GM23338 (cell line): ENCODE results near the gene CCDC167.

Source experiments
- CREB1 ChIP-seq: fragments of 250-450 bp; sonication (Bioruptor Pico); IDR thresholded peaks from 2 replicates; pipeline ENCODE4 v1.5.0; 2020; ENCODE audit warnings: low read depth, mild to moderate bottlenecking, moderate library complexity
- EZH2 ChIP-seq: fragments of 200-600 bp; sonication (generic); IDR thresholded peaks from one replicate; pipeline ENCODE4 v1.8.0; 2017; ENCODE audit warnings: antibody characterized with exemption, mild to moderate bottlenecking, low read depth; ENCODE audit not compliant: unreplicated experiment
- EZH2phosphoT487 ChIP-seq: fragments of 200-600 bp; sonication (generic); IDR thresholded peaks from one replicate; pipeline ENCODE4 v1.8.1; 2018; ENCODE audit warnings: antibody characterized with exemption; ENCODE audit not compliant: unreplicated experiment
- JUNB ChIP-seq: IDR thresholded peaks from one replicate; pipeline ENCODE4 v1.6.1; 2016; ENCODE audit warnings: antibody characterized with exemption; ENCODE audit not compliant: unreplicated experiment
- NANOG ChIP-seq: IDR thresholded peaks from 2 replicates; pipeline ENCODE4 v1.6.1; 2016; ENCODE audit warnings: antibody characterized with exemption, borderline replicate concordance
- POLR2AphosphoS5 ChIP-seq: IDR thresholded peaks from 2 replicates; pipeline ENCODE4 v1.6.1; 2016; ENCODE audit warnings: antibody characterized with exemption, low read depth
- STAT1 ChIP-seq: IDR thresholded peaks from one replicate; pipeline ENCODE4 v1.6.1; 2016; ENCODE audit warnings: antibody characterized with exemption; ENCODE audit not compliant: unreplicated experiment
- ZNF114 ChIP-seq: fragments of 250-450 bp; sonication (Bioruptor Pico); IDR thresholded peaks from 2 replicates; pipeline ENCODE4 v1.5.0; 2020; ENCODE audit warnings: mild to moderate bottlenecking, moderate library complexity
- ZNF331 ChIP-seq: fragments of 250-450 bp; sonication (Bioruptor Pico); IDR thresholded peaks from 2 replicates; pipeline ENCODE4 v1.5.0; 2020; ENCODE audit warnings: low read depth, mild to moderate bottlenecking, moderate library complexity
- TF ChIP-seq, protein P1 (sequence below): IDR thresholded peaks from one replicate; pipeline ENCODE4 v1.6.1; 2018; ENCODE audit warnings: antibody characterized with exemption; ENCODE audit not compliant: unreplicated experiment
- TF ChIP-seq, protein P2 (sequence below), 2 experiments: fragments of 200-600 bp in 1 of 2; sonication (generic) in 1 of 2; conservative IDR thresholded peaks; 2 replicates each; pipeline versions ENCODE4 v1.5.1 to v1.6.1; 2016 to 2017; ENCODE audit warnings: antibody characterized with exemption in 2 of 2, low read depth in 2 of 2, mild to moderate bottlenecking in 2 of 2, moderate library complexity in 1 of 2
- TF ChIP-seq, protein P3 (sequence below): IDR thresholded peaks from 2 replicates; pipeline ENCODE4 v1.6.1; 2016; ENCODE audit warnings: antibody characterized with exemption
- TF ChIP-seq, protein P4 (sequence below): fragments of 250-450 bp; sonication (Bioruptor Pico); IDR thresholded peaks from 2 replicates; pipeline ENCODE4 v1.5.0; 2020; ENCODE audit warnings: mild to moderate bottlenecking, moderate library complexity

DNA sequence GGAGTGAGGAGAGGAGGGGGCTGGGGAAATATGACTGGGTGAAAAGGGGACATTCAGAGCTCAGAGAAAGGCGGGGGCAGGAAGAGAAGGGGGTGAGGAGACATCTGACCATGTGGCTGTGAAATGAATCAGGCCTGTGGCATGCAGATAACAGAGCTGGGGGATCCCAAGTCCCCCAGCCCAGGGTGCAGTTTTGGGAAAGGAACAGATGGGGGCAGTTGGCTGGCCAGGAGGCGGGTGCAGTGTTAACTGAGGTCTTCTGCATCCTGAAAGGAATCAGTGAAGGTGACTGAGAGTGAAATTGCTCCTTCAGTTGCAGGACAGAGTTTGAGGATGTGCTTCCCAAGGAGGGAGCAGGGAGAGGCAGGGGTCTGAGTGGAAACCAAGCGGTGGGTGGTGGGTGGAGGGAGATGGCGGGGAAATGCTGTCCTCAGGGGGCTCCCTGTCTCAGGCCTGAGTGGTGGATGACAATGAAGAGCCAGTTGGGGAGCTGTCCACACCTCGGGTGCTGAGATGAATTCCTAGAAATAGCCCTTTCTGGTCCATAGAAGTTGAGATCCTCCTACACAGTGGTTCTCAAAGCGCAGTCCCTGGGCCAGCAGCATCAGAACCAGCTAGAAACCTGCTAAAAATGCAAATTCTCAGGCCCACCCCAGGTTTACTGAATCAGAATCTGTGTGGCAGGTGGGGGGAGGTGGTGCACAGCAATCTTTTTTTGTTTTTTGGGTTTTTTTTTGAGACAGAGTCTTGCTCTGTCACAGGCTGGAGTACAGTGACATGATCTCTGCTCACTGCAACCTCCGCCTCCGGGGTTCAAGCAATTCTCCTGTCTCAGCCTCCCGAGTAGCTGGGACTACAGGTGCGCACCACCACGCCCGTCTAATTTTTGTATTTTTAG lies 26.0 kb upstream of the CCDC167 start:
- TF ChIP-seq NANOG (no peak), STAT1 (no peak), POLR2AphosphoS5 (no peak), EZH2phosphoT487 (no peak), EZH2 (no peak), CREB1 (CRISPR knock-in tag) (peak; percentile 20; the same call in 1 of the 2 replicates), ZNF331 (CRISPR knock-in tag) (no peak), JUNB (no peak), ZNF114 (CRISPR knock-in tag) (no peak)
- TF ChIP-seq, protein P1, sequence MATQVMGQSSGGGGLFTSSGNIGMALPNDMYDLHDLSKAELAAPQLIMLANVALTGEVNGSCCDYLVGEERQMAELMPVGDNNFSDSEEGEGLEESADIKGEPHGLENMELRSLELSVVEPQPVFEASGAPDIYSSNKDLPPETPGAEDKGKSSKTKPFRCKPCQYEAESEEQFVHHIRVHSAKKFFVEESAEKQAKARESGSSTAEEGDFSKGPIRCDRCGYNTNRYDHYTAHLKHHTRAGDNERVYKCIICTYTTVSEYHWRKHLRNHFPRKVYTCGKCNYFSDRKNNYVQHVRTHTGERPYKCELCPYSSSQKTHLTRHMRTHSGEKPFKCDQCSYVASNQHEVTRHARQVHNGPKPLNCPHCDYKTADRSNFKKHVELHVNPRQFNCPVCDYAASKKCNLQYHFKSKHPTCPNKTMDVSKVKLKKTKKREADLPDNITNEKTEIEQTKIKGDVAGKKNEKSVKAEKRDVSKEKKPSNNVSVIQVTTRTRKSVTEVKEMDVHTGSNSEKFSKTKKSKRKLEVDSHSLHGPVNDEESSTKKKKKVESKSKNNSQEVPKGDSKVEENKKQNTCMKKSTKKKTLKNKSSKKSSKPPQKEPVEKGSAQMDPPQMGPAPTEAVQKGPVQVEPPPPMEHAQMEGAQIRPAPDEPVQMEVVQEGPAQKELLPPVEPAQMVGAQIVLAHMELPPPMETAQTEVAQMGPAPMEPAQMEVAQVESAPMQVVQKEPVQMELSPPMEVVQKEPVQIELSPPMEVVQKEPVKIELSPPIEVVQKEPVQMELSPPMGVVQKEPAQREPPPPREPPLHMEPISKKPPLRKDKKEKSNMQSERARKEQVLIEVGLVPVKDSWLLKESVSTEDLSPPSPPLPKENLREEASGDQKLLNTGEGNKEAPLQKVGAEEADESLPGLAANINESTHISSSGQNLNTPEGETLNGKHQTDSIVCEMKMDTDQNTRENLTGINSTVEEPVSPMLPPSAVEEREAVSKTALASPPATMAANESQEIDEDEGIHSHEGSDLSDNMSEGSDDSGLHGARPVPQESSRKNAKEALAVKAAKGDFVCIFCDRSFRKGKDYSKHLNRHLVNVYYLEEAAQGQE: peak; percentile 82
- TF ChIP-seq, protein P2, sequence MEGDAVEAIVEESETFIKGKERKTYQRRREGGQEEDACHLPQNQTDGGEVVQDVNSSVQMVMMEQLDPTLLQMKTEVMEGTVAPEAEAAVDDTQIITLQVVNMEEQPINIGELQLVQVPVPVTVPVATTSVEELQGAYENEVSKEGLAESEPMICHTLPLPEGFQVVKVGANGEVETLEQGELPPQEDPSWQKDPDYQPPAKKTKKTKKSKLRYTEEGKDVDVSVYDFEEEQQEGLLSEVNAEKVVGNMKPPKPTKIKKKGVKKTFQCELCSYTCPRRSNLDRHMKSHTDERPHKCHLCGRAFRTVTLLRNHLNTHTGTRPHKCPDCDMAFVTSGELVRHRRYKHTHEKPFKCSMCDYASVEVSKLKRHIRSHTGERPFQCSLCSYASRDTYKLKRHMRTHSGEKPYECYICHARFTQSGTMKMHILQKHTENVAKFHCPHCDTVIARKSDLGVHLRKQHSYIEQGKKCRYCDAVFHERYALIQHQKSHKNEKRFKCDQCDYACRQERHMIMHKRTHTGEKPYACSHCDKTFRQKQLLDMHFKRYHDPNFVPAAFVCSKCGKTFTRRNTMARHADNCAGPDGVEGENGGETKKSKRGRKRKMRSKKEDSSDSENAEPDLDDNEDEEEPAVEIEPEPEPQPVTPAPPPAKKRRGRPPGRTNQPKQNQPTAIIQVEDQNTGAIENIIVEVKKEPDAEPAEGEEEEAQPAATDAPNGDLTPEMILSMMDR (conservative IDR thresholded peaks at IDR 0.05; ENCODE audit: low read depth in 2 of 2): peak; percentile 39 to 41
- TF ChIP-seq, protein P3, sequence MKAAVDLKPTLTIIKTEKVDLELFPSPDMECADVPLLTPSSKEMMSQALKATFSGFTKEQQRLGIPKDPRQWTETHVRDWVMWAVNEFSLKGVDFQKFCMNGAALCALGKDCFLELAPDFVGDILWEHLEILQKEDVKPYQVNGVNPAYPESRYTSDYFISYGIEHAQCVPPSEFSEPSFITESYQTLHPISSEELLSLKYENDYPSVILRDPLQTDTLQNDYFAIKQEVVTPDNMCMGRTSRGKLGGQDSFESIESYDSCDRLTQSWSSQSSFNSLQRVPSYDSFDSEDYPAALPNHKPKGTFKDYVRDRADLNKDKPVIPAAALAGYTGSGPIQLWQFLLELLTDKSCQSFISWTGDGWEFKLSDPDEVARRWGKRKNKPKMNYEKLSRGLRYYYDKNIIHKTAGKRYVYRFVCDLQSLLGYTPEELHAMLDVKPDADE: no peak
- TF ChIP-seq, protein P4, sequence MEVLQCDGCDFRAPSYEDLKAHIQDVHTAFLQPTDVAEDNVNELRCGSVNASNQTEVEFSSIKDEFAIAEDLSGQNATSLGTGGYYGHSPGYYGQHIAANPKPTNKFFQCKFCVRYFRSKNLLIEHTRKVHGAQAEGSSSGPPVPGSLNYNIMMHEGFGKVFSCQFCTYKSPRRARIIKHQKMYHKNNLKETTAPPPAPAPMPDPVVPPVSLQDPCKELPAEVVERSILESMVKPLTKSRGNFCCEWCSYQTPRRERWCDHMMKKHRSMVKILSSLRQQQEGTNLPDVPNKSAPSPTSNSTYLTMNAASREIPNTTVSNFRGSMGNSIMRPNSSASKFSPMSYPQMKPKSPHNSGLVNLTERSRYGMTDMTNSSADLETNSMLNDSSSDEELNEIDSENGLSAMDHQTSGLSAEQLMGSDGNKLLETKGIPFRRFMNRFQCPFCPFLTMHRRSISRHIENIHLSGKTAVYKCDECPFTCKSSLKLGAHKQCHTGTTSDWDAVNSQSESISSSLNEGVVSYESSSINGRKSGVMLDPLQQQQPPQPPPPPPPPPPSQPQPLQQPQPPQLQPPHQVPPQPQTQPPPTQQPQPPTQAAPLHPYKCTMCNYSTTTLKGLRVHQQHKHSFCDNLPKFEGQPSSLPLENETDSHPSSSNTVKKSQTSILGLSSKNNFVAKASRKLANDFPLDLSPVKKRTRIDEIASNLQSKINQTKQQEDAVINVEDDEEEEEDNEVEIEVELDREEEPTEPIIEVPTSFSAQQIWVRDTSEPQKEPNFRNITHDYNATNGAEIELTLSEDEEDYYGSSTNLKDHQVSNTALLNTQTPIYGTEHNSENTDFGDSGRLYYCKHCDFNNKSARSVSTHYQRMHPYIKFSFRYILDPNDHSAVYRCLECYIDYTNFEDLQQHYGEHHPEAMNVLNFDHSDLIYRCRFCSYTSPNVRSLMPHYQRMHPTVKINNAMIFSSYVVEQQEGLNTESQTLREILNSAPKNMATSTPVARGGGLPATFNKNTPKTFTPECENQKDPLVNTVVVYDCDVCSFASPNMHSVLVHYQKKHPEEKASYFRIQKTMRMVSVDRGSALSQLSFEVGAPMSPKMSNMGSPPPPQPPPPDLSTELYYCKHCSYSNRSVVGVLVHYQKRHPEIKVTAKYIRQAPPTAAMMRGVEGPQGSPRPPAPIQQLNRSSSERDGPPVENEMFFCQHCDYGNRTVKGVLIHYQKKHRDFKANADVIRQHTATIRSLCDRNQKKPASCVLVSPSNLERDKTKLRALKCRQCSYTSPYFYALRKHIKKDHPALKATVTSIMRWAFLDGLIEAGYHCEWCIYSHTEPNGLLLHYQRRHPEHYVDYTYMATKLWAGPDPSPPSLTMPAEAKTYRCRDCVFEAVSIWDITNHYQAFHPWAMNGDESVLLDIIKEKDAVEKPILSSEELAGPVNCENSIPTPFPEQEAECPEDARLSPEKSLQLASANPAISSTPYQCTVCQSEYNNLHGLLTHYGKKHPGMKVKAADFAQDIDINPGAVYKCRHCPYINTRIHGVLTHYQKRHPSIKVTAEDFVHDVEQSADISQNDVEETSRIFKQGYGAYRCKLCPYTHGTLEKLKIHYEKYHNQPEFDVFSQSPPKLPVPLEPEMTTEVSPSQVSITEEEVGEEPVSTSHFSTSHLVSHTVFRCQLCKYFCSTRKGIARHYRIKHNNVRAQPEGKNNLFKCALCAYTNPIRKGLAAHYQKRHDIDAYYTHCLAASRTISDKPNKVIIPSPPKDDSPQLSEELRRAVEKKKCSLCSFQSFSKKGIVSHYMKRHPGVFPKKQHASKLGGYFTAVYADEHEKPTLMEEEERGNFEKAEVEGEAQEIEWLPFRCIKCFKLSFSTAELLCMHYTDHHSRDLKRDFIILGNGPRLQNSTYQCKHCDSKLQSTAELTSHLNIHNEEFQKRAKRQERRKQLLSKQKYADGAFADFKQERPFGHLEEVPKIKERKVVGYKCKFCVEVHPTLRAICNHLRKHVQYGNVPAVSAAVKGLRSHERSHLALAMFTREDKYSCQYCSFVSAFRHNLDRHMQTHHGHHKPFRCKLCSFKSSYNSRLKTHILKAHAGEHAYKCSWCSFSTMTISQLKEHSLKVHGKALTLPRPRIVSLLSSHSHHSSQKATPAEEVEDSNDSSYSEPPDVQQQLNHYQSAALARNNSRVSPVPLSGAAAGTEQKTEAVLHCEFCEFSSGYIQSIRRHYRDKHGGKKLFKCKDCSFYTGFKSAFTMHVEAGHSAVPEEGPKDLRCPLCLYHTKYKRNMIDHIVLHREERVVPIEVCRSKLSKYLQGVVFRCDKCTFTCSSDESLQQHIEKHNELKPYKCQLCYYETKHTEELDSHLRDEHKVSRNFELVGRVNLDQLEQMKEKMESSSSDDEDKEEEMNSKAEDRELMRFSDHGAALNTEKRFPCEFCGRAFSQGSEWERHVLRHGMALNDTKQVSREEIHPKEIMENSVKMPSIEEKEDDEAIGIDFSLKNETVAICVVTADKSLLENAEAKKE: 0 out of 2 replicates have a peak, but pooled peaks have one; percentile 9
